Mesenchymal stem cell (in vitro differentiated cells and primary cell): ENCODE results near the gene C5AR1.

Experiments
- DNase-seq: peaks from one replicate; pipeline ENCODE4 v3.0.0-alpha.2; 2013
- H2AFZ ChIP-seq: one replicate; pipeline ENCODE4 v1.6.1; 2013; ENCODE audit warnings: low read depth, mild to moderate bottlenecking, control low read depth, inconsistent platforms, low read length, moderate library complexity
- H2AK5ac ChIP-seq: 2 replicates; pipeline ENCODE4 v1.6.1; 2013; ENCODE audit warnings: low read length, moderate library complexity, mild to moderate bottlenecking, inconsistent platforms; ENCODE audit not compliant: severe bottlenecking
- H2BK120ac ChIP-seq: one replicate; pipeline ENCODE4 v1.6.1; 2013; ENCODE audit warnings: low read depth, mild to moderate bottlenecking, inconsistent platforms, low read length, moderate library complexity
- H2BK12ac ChIP-seq, 2 experiments: one replicate each; pipeline ENCODE4 v1.6.1; 2013; ENCODE audit warnings: inconsistent platforms in 2 of 2, low read length in 2 of 2, mild to moderate bottlenecking in 2 of 2, moderate library complexity in 2 of 2, control low read depth in 1 of 2
- H2BK15ac ChIP-seq: one replicate; pipeline ENCODE4 v1.6.1; 2013; ENCODE audit warnings: mild to moderate bottlenecking, low read depth, inconsistent platforms; ENCODE audit not compliant: poor library complexity, severe bottlenecking
- H2BK5ac ChIP-seq: 2 replicates; pipeline ENCODE4 v1.6.1; 2013; ENCODE audit warnings: low read depth, mild to moderate bottlenecking, low read length, control low read depth, inconsistent platforms; ENCODE audit not compliant: poor library complexity, severe bottlenecking
- H3K14ac ChIP-seq, 2 experiments: one replicate each; pipeline ENCODE4 v1.6.1; 2013; ENCODE audit warnings: inconsistent platforms in 2 of 2, low read length in 2 of 2, control low read depth in 1 of 2, mild to moderate bottlenecking in 1 of 2, moderate library complexity in 1 of 2
- H3K18ac ChIP-seq, 2 experiments: one replicate each; pipeline ENCODE4 v1.6.1; 2013; ENCODE audit warnings: inconsistent platforms in 2 of 2, low read length in 2 of 2, control low read depth in 1 of 2, low read depth in 1 of 2, mild to moderate bottlenecking in 1 of 2
- H3K23ac ChIP-seq, 2 experiments: one replicate each; pipeline ENCODE4 v1.6.1; 2013; ENCODE audit warnings: inconsistent platforms in 2 of 2, low read length in 2 of 2, mild to moderate bottlenecking in 2 of 2, moderate library complexity in 2 of 2, control low read depth in 1 of 2
- H3K27ac ChIP-seq: 2 replicates; pipeline ENCODE4 v1.5.1; 2013; ENCODE audit warnings: mild to moderate bottlenecking, moderate library complexity, low read length, control low read depth, inconsistent platforms; ENCODE audit not compliant: poor library complexity, severe bottlenecking
- H3K27me3 ChIP-seq, 2 experiments: 2 replicates each; pipeline versions ENCODE4 v1.6.1 to v1.7.0; 2013; ENCODE audit warnings: low read length in 2 of 2, mild to moderate bottlenecking in 2 of 2, moderate library complexity in 2 of 2, control low read depth in 1 of 2, inconsistent platforms in 1 of 2; ENCODE audit not compliant: control insufficient read depth in 1 of 2, insufficient read depth in 1 of 2
- H3K36me3 ChIP-seq, 2 experiments: 2 replicates each; pipeline versions ENCODE4 v1.6.1 to v1.7.0; 2013; ENCODE audit warnings: low read length in 2 of 2, control low read depth in 1 of 2, inconsistent platforms in 1 of 2, low read depth in 1 of 2, mild to moderate bottlenecking in 1 of 2; ENCODE audit not compliant: insufficient read depth in 2 of 2, control insufficient read depth in 1 of 2
- H3K4ac ChIP-seq, 2 experiments: one replicate each; pipeline ENCODE4 v1.6.1; 2013; ENCODE audit warnings: inconsistent platforms in 2 of 2, low read length in 2 of 2, mild to moderate bottlenecking in 2 of 2, moderate library complexity in 2 of 2, control low read depth in 1 of 2, low read depth in 1 of 2
- H3K4me1 ChIP-seq: 2 replicates; pipeline ENCODE4 v1.6.1; 2013; ENCODE audit warnings: low read depth, low read length, control low read depth; ENCODE audit not compliant: control insufficient read depth, insufficient read depth
- H3K4me2 ChIP-seq: 2 replicates; pipeline ENCODE4 v1.6.1; 2013; ENCODE audit warnings: low read length, mild to moderate bottlenecking, inconsistent platforms; ENCODE audit not compliant: poor library complexity, severe bottlenecking
- H3K4me3 ChIP-seq, 2 experiments: 2 replicates each; pipeline versions ENCODE4 v1.5.1 to v1.7.0; 2013; ENCODE audit warnings: low read length in 2 of 2, mild to moderate bottlenecking in 2 of 2, control low read depth in 1 of 2, low read depth in 1 of 2; ENCODE audit not compliant: insufficient read depth in 1 of 2
- H3K79me1 ChIP-seq: replicated peaks from 2 replicates; pipeline ENCODE4 v1.6.1; 2013; ENCODE audit warnings: mild to moderate bottlenecking, control low read depth, low read length, inconsistent platforms; ENCODE audit not compliant: poor library complexity, severe bottlenecking
- H3K9ac ChIP-seq: 2 replicates; pipeline ENCODE4 v1.7.0; 2013; ENCODE audit warnings: mild to moderate bottlenecking, low read length, moderate library complexity
- H3K9me3 ChIP-seq: 2 replicates; pipeline ENCODE4 v1.7.0; 2013; ENCODE audit warnings: mild to moderate bottlenecking, low read length; ENCODE audit not compliant: control insufficient read depth
- H4K8ac ChIP-seq: one replicate; pipeline ENCODE4 v1.6.1; 2013; ENCODE audit warnings: inconsistent platforms, mild to moderate bottlenecking, low read length, moderate library complexity
- H4K91ac ChIP-seq: one replicate; pipeline ENCODE4 v1.6.1; 2013; ENCODE audit warnings: mild to moderate bottlenecking, low read length, inconsistent platforms
- WGBS: methylation state at CpG from one replicate; pipeline ENCODE4 v1.1.7; 2013; ENCODE audit warnings: mixed read lengths; 5-methylcytosine and 5-hydroxymethylcytosine counted together

The C5AR1 gene

DNA sequence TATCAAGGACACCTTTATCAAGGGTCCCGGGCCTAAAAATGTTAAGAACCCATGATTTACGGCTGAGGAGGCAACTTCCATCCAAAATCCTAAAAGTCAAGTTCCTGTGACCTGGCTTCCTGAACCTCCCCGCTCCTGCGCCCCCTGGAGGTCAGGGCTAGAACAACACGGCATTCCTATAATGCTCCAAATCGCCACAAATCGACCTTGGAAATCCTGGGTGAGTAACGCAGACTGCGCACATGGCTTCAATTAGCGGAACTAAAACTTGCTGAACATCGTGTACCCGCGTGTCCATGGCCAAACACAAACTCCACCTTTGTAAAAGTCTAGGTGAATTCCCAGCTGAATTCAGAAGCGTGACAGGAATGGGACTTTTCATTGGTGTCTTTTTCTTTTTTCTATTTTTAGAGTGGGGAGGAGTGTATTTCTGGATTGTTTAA lies 4.3 kb upstream of the C5AR1 start:
- Histone ChIP-seq H3K4me2 (peak overlapping the region; percentile 37), H3K4ac (no peak overlapping the region), H3K27ac (no peak overlapping the region), H3K14ac (no peak overlapping the region), H2AFZ (no peak overlapping the region), H3K4me3 (peak overlapping the region in 1 of 2 experiments; percentile 34), H2BK12ac (no peak overlapping the region), H4K91ac (no peak overlapping the region), H3K36me3 (no peaks in the 10 kb centered on the region), H2AK5ac (no peak overlapping the region), H3K18ac (peak overlapping the region in 1 of 2 experiments; percentile 54), H3K23ac (no peak overlapping the region), H2BK15ac (no peak overlapping the region), H2BK5ac (no peak overlapping the region), H3K4me1 (no peaks in the 10 kb centered on the region), H3K9ac (peak overlapping the region; percentile 40), H2BK120ac (no peak overlapping the region), H4K8ac (no peak overlapping the region), H3K79me1 (no peaks in the 10 kb centered on the region), H3K27me3 (peaks cover 6 to 9% of the 10 kb centered on the region in 2 experiments), H3K9me3 (no peaks in the 10 kb centered on the region)
- peak; percentile 88 for DNase-seq
- WGBS = 9% methylated on average over 13 of the region's 14 CpGs

DNA sequence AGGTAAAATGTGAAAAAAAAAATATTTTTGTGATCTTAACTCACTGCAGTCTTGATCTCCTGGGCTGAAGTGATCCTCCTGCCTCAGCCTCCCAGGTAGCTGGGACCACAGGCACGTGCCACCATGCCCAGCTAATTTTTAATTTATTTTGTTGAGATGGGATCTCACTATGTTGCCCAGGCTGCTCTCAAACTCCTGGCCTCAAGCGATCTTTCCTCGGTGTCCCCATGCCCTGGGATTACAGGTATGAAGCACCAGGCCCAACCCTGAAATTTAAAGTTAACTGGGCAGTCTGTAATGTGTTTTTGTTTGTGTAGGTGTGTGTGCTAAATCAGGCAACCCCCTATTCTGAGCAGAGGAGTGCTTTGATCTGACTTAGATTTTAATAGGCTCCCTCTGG lies 3.4 kb upstream of the C5AR1 start:
- Histone ChIP-seq H3K4me2 (no peak overlapping the region), H3K27ac (no peak overlapping the region), H2BK5ac (no peak overlapping the region), H4K91ac (no peak overlapping the region), H3K4ac (no peak overlapping the region), H2BK120ac (no peak overlapping the region), H3K18ac (no peak overlapping the region), H2BK12ac (no peak overlapping the region), H3K9me3 (no peaks in the 10 kb centered on the region), H3K36me3 (no peaks in the 10 kb centered on the region), H2AFZ (no peak overlapping the region), H3K14ac (no peak overlapping the region), H3K79me1 (no peaks in the 10 kb centered on the region), H3K4me1 (no peaks in the 10 kb centered on the region), H3K9ac (no peak overlapping the region), H3K23ac (no peak overlapping the region), H2BK15ac (no peak overlapping the region), H3K27me3 (peaks cover 6 to 16% of the 10 kb centered on the region in 2 experiments), H4K8ac (no peak overlapping the region), H2AK5ac (no peak overlapping the region), H3K4me3 (no peak overlapping the region)
- DNase-seq = no peak
- WGBS = 97% methylated on average over 3 of the region's 3 CpGs

DNA sequence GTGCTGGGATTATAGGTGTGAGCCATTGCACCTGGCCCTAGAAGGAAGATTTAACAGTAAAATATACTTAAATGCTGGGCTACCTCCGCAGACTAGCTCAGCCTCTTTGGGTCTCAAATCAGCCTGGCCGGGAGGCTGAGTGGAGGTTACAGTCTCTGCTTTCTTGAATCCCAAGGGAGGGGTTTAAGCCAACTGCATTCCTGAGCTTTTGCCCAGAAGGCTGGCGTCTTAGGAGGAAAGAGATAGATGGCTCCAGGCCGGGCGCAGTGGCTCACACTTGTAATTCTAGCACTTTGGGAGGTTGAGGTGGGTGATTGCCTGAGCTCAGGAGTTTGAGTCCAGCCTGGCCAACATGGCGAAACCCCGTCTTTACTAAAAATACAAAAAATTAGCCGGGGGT lies 623 bp upstream of the C5AR1 start:
- Histone ChIP-seq H3K23ac (no peak overlapping the region), H4K8ac (no peak overlapping the region), H3K4ac (no peak overlapping the region), H3K9ac (no peak overlapping the region), H4K91ac (no peak overlapping the region), H3K14ac (no peak overlapping the region), H3K4me2 (no peak overlapping the region), H3K36me3 (no peaks in the 10 kb centered on the region), H3K4me1 (peaks cover 1% of the 10 kb centered on the region), H2BK15ac (no peak overlapping the region), H3K4me3 (no peak overlapping the region), H2AFZ (no peak overlapping the region), H3K9me3 (no peaks in the 10 kb centered on the region), H2BK12ac (no peak overlapping the region), H2BK5ac (no peak overlapping the region), H3K79me1 (no peaks in the 10 kb centered on the region), H3K18ac (no peak overlapping the region), H2AK5ac (no peak overlapping the region), H3K27me3 (peaks cover 6 to 16% of the 10 kb centered on the region in 2 experiments), H3K27ac (no peak overlapping the region), H2BK120ac (no peak overlapping the region)
- 89% methylated on average over 8 of the region's 8 CpGs for WGBS
- no peak for DNase-seq

DNA sequence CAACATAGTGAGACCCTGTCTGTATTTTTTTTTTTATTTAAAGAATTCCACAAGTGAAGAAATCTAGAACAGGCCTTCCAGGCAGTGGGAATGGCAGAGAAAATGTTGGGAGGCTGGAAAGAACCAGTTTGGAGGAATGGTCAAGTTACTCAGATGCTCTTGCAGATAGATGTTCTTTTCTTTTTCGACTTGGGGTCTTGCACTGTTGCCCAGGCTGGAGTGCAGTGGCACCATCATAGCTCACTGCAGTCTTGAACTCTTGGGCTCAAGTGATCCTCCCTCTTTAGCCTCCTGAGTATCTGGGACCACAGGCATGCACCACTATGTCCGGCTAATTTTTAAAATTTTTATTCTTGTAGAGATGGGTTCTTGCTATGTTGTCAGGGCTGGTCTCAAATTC lies 662 bp downstream of the C5AR1 start:
- Histone ChIP-seq H3K4me1 (peaks cover 3% of the 10 kb centered on the region), H3K9ac (no peak overlapping the region), H4K91ac (no peak overlapping the region), H3K27ac (no peak overlapping the region), H4K8ac (no peak overlapping the region), H3K27me3 (peaks cover 6 to 16% of the 10 kb centered on the region in 2 experiments), H3K18ac (no peak overlapping the region), H2AFZ (no peak overlapping the region), H2BK15ac (no peak overlapping the region), H3K23ac (no peak overlapping the region), H3K4ac (no peak overlapping the region), H3K36me3 (no peaks in the 10 kb centered on the region), H2AK5ac (no peak overlapping the region), H2BK12ac (no peak overlapping the region), H3K9me3 (no peaks in the 10 kb centered on the region), H3K4me2 (no peak overlapping the region), H3K14ac (no peak overlapping the region), H3K4me3 (no peak overlapping the region), H2BK5ac (no peak overlapping the region), H3K79me1 (no peaks in the 10 kb centered on the region), H2BK120ac (no peak overlapping the region)
- no peak for DNase-seq
- WGBS = 78% methylated on average over 1 of the region's 2 CpGs
